Sciatic nerve (tissue), 2 donors: ENCODE measurements around the gene MOB3B. TPM values are rescaled to one million over a fixed set of nuclear protein-coding genes. Genes with fewer than 3 reads are reported as not detected.

Experiments used
- ATAC-seq: fragments of 200-7000 bp; cut with Tn5 transposase; one replicate; pipeline ENCODE4 v1.9.1; 2020; ENCODE audit warnings: mild to moderate bottlenecking, moderate library complexity
- DNase-seq: peaks from one replicate; pipeline ENCODE4 v3.0.0-alpha.2; 2020; ENCODE audit warnings: low spot score
- intact Hi-C: fragments of 100-400 bp; cut with DNase I; formaldehyde crosslinking; loops from one replicate; pipeline ENCODE4 v1.14.2; 2022
- total RNA-seq: library from RNA; stranded (reverse); fragmentation: NEBNext Ultra II Directional; extraction: Animal tissue kit (Norgen Biotek cat#: 25700); gene quantifications from one replicate; pipeline ENCODE4 v1.2.1, GENCODE V29; 2021
- donor health status: DM: no; HTN: no; CAD: no.
- donor health status: DM: no; HTN: no; CAD: no.

The MOB3B gene
- total RNA-seq, 1 donor from 2014 or later: 14.9 TPM

- intact Hi-C loops: no loop called here
- DNase-seq (no peak), ATAC-seq (peak; percentile 65)
These were observed 115.9 kb downstream of the MOB3B start for GRCh38 chr9:27413511-27414219.

- ATAC-seq (no peak), DNase-seq (no peak)
- intact Hi-C loops: no loop called here
These were observed 116.7 kb downstream of the MOB3B start for GRCh38 chr9:27412963-27413362.

GRCh38 chr9:27412081-27412480, 117.5 kb downstream of the MOB3B start:
- intact Hi-C loops: no loop called here
- ATAC-seq (no peak), DNase-seq (no peak)

- DNase-seq (no peak), ATAC-seq (no peak)
- intact Hi-C loops: no loop called here
These were observed 121.1 kb downstream of the MOB3B start for GRCh38 chr9:27408482-27408881.

- peak; percentile 17 for ATAC-seq
- intact Hi-C loops: no loop called here
- no peak for DNase-seq
These were observed 121.6 kb downstream of the MOB3B start for GRCh38 chr9:27408001-27408400.

- ATAC-seq: no peak
- DNase-seq: no peak
- intact Hi-C loops: no loop called here
These were observed 122.1 kb downstream of the MOB3B start for GRCh38 chr9:27407491-27407890.

GRCh38 chr9:27404661-27405060, 125.0 kb downstream of the MOB3B start:
- no peak for DNase-seq
- intact Hi-C loops: no loop called here
- ATAC-seq: no peak

GRCh38 chr9:27402626-27403025, 127.0 kb downstream of the MOB3B start:
- intact Hi-C loops: loop anchor here (1.0 kb wide), 1 partner anchor 23 kb away; no protein-coding TSS in a partner anchor
- DNase-seq (no peak), ATAC-seq (no peak)

- DNase-seq (no peak), ATAC-seq (no peak)
- intact Hi-C loops: no loop called here
These were observed 129.2 kb downstream of the MOB3B start for GRCh38 chr9:27400334-27400880.

GRCh38 chr9:27398982-27399653, 130.5 kb downstream of the MOB3B start:
- ATAC-seq: no peak
- intact Hi-C loops: no loop called here
- no peak for DNase-seq

- intact Hi-C loops: no loop called here
These were observed 133.1 kb downstream of the MOB3B start for GRCh38 chr9:27396495-27396894.

GRCh38 chr9:27395484-27395921, 134.1 kb downstream of the MOB3B start:
- no peak for ATAC-seq
- no peak for DNase-seq
- intact Hi-C loops: no loop called here

More at GRCh38 chr9:27396495-27396894, 133.1 kb downstream of the MOB3B start:
- ATAC-seq (no peak), DNase-seq (no peak)

GRCh38 chr9:27394826-27395201, 134.8 kb downstream of the MOB3B start:
- intact Hi-C loops: no loop called here
- ATAC-seq: no peak
- no peak for DNase-seq

GRCh38 chr9:27394154-27394825, 135.3 kb downstream of the MOB3B start:
- intact Hi-C loops: no loop called here
- peak; percentile 57 for ATAC-seq
- DNase-seq: no peak

GRCh38 chr9:27393054-27393846, 136.4 kb downstream of the MOB3B start:
- no peak for DNase-seq
- ATAC-seq: no peak
- intact Hi-C loops: no loop called here

GRCh38 chr9:27392451-27392850, 137.2 kb downstream of the MOB3B start:
- intact Hi-C loops: no loop called here
- DNase-seq: no peak
- no peak for ATAC-seq

GRCh38 chr9:27391040-27391895, 138.3 kb downstream of the MOB3B start:
- DNase-seq (no peak), ATAC-seq (no peak)
- intact Hi-C loops: no loop called here

- no peak for DNase-seq
These were observed 141.5 kb downstream of the MOB3B start for GRCh38 chr9:27388150-27388549.

More at GRCh38 chr9:27388150-27388549, 141.5 kb downstream of the MOB3B start:
- no peak for ATAC-seq
- intact Hi-C loops: no loop called here
